PC-3 (cell line): ENCODE measurements around the gene GSTO2.

Experiments
- EZH2 ChIP-seq: fragments of 300-600 bp; sonication (generic); IDR thresholded peaks from one replicate; pipeline ENCODE4 v1.6.1; 2017; ENCODE audit warnings: antibody characterized with exemption, mild to moderate bottlenecking, low read length; ENCODE audit not compliant: unreplicated experiment
- TF ChIP-seq, protein P1 (sequence below): fragments of 300-600 bp; sonication (generic); conservative IDR thresholded peaks from 2 replicates; pipeline ENCODE4 v1.5.1; 2017; ENCODE audit warnings: antibody characterized with exemption, low read depth, mild to moderate bottlenecking, low read length

DNA sequence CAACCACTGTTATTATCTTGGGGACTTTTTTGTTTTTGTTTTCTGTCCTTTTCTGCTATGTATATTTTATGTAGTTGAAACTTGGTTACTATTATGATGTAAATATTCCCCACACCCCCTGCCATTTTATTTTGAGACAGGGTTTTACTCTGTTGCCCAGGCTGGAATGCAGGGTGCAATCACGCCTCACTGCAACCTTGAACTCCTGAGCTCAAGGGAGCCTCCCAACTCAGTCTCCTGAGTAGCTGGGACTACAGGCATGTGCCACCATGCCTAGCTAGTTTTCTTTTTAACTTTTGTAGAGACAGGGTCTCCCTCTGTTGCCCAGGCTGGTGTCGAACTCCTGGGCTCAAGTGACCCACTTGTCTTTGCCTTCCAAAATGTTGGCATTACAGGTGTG lies 18.0 kb downstream of the GSTO2 start:
- TF ChIP-seq, protein P1, sequence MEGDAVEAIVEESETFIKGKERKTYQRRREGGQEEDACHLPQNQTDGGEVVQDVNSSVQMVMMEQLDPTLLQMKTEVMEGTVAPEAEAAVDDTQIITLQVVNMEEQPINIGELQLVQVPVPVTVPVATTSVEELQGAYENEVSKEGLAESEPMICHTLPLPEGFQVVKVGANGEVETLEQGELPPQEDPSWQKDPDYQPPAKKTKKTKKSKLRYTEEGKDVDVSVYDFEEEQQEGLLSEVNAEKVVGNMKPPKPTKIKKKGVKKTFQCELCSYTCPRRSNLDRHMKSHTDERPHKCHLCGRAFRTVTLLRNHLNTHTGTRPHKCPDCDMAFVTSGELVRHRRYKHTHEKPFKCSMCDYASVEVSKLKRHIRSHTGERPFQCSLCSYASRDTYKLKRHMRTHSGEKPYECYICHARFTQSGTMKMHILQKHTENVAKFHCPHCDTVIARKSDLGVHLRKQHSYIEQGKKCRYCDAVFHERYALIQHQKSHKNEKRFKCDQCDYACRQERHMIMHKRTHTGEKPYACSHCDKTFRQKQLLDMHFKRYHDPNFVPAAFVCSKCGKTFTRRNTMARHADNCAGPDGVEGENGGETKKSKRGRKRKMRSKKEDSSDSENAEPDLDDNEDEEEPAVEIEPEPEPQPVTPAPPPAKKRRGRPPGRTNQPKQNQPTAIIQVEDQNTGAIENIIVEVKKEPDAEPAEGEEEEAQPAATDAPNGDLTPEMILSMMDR = no peak
- TF ChIP-seq EZH2 = no peak
